Duodenal mucosa (tissue), 2 donors: ENCODE results near the gene SDR42E1.

Source experiments
- H3K27ac ChIP-seq: one replicate; pipeline ENCODE4 v1.7.0; 2013; ENCODE audit warnings: low read depth, low read length
- H3K27me3 ChIP-seq, 2 donors: one replicate each; pipeline ENCODE4 v1.7.0; 2013; ENCODE audit warnings: low read length in 2 of 2, control low read depth in 1 of 2; ENCODE audit not compliant: insufficient read depth in 2 of 2, control insufficient read depth in 1 of 2
- H3K36me3 ChIP-seq, 2 donors: one replicate each; pipeline ENCODE4 v1.7.0; 2013; ENCODE audit warnings: low read length in 2 of 2, control low read depth in 1 of 2; ENCODE audit not compliant: insufficient read depth in 2 of 2, control insufficient read depth in 1 of 2
- H3K4me1 ChIP-seq, 2 donors: one replicate each; pipeline ENCODE4 v1.7.0; 2013; ENCODE audit warnings: low read length in 2 of 2, control low read depth in 1 of 2; ENCODE audit not compliant: insufficient read depth in 2 of 2, control insufficient read depth in 1 of 2
- H3K4me3 ChIP-seq, 2 donors: one replicate each; pipeline ENCODE4 v1.7.0; 2013; ENCODE audit warnings: low read length in 2 of 2, low read depth in 1 of 2
- H3K9ac ChIP-seq, 2 donors: one replicate each; pipeline ENCODE4 v1.7.0; 2013; ENCODE audit warnings: low read length in 2 of 2, low read depth in 1 of 2
- H3K9me3 ChIP-seq, 2 donors: one replicate each; pipeline ENCODE4 v1.7.0; 2013; ENCODE audit warnings: low read length in 2 of 2, control low read depth in 1 of 2; ENCODE audit not compliant: control insufficient read depth in 1 of 2

SDR42E1 gene

GRCh38 chr16:82049484-82049883 is 38.2 kb upstream of the SDR42E1 start:
- no peak overlapping the region for H3K9ac ChIP-seq
- no peak overlapping the region for H3K27ac ChIP-seq
- peaks cover 68 to 80% of the 10 kb centered on the region in 2 donors for H3K4me1 ChIP-seq

GRCh38 chr16:82047787-82048186 is 36.5 kb upstream of the SDR42E1 start:
- peaks cover 73 to 81% of the 10 kb centered on the region in 2 donors for H3K4me1 ChIP-seq
- no peak overlapping the region for H3K27ac ChIP-seq
- no peak overlapping the region for H3K9ac ChIP-seq
- H3K27me3 ChIP-seq = no peaks in the 10 kb centered on the region
- H3K4me3 ChIP-seq = no peak overlapping the region
- H3K9me3 ChIP-seq = no peaks in the 10 kb centered on the region
- peaks cover 5 to 12% of the 10 kb centered on the region in 2 donors for H3K36me3 ChIP-seq

More at GRCh38 chr16:82049484-82049883, 38.2 kb upstream of the SDR42E1 start:
- H3K36me3 ChIP-seq = peaks cover 5 to 12% of the 10 kb centered on the region in 2 donors
- no peaks in the 10 kb centered on the region for H3K9me3 ChIP-seq
- H3K4me3 ChIP-seq = peak overlapping the region in 1 of 2 donors; percentile 30
- no peaks in the 10 kb centered on the region for H3K27me3 ChIP-seq

GRCh38 chr16:82047374-82047773 is 36.1 kb upstream of the SDR42E1 start:
- no peak overlapping the region for H3K4me3 ChIP-seq
- no peaks in the 10 kb centered on the region for H3K27me3 ChIP-seq
- H3K9me3 ChIP-seq = no peaks in the 10 kb centered on the region
- no peak overlapping the region for H3K27ac ChIP-seq
- H3K9ac ChIP-seq = no peak overlapping the region
- H3K36me3 ChIP-seq = peaks cover 5 to 12% of the 10 kb centered on the region in 2 donors
- peaks cover 69 to 79% of the 10 kb centered on the region in 2 donors for H3K4me1 ChIP-seq

GRCh38 chr16:82046941-82047340 is 35.7 kb upstream of the SDR42E1 start:
- Histone ChIP-seq H3K4me1 (peaks cover 65 to 74% of the 10 kb centered on the region in 2 donors), H3K27ac (no peak overlapping the region), H3K9ac (no peak overlapping the region), H3K4me3 (no peak overlapping the region), H3K9me3 (no peaks in the 10 kb centered on the region), H3K27me3 (no peaks in the 10 kb centered on the region), H3K36me3 (peaks cover 5 to 12% of the 10 kb centered on the region in 2 donors)

GRCh38 chr16:82046541-82046940 is 35.3 kb upstream of the SDR42E1 start:
- peaks cover 61 to 73% of the 10 kb centered on the region in 2 donors for H3K4me1 ChIP-seq
- no peak overlapping the region for H3K27ac ChIP-seq
- H3K4me3 ChIP-seq = no peak overlapping the region
- H3K9me3 ChIP-seq = no peaks in the 10 kb centered on the region
- H3K9ac ChIP-seq = no peak overlapping the region
- peaks cover 5 to 10% of the 10 kb centered on the region in 2 donors for H3K36me3 ChIP-seq
- H3K27me3 ChIP-seq = no peaks in the 10 kb centered on the region

GRCh38 chr16:82045465-82045864 is 34.2 kb upstream of the SDR42E1 start:
- H3K27me3 ChIP-seq = no peaks in the 10 kb centered on the region
- peaks cover 5 to 10% of the 10 kb centered on the region in 2 donors for H3K36me3 ChIP-seq
- H3K4me3 ChIP-seq = peak overlapping the region in 1 of 2 donors; percentile 6
- H3K4me1 ChIP-seq = peaks cover 59 to 75% of the 10 kb centered on the region in 2 donors
- H3K27ac ChIP-seq = no peak overlapping the region
- no peaks in the 10 kb centered on the region for H3K9me3 ChIP-seq
- no peak overlapping the region for H3K9ac ChIP-seq

- Histone ChIP-seq H3K9me3 (no peaks in the 10 kb centered on the region), H3K4me1 (peaks cover 52 to 68% of the 10 kb centered on the region in 2 donors), H3K9ac (no peak overlapping the region), H3K27me3 (no peaks in the 10 kb centered on the region), H3K27ac (no peak overlapping the region), H3K4me3 (peak overlapping the region in 1 of 2 donors; percentile 19), H3K36me3 (peaks cover 5 to 12% of the 10 kb centered on the region in 2 donors)
Observed at GRCh38 chr16:82044585-82044911, 33.3 kb upstream of the SDR42E1 start.

- H3K9ac ChIP-seq = no peak overlapping the region
- H3K36me3 ChIP-seq = peaks cover 5 to 14% of the 10 kb centered on the region in 2 donors
- peaks cover 50 to 62% of the 10 kb centered on the region in 2 donors for H3K4me1 ChIP-seq
- H3K27ac ChIP-seq = peak overlapping the region; percentile 24
- no peaks in the 10 kb centered on the region for H3K9me3 ChIP-seq
- no peaks in the 10 kb centered on the region for H3K27me3 ChIP-seq
- peak overlapping the region; percentile 15 to 19 for H3K4me3 ChIP-seq
Observed at GRCh38 chr16:82043680-82044584, 32.7 kb upstream of the SDR42E1 start.

- Histone ChIP-seq H3K9ac (no peak overlapping the region), H3K4me3 (no peak overlapping the region), H3K9me3 (no peaks in the 10 kb centered on the region), H3K27me3 (no peaks in the 10 kb centered on the region), H3K4me1 (peaks cover 46 to 53% of the 10 kb centered on the region in 2 donors), H3K27ac (no peak overlapping the region), H3K36me3 (peaks cover 5 to 14% of the 10 kb centered on the region in 2 donors)
Observed at GRCh38 chr16:82042846-82043245, 31.6 kb upstream of the SDR42E1 start.

- H3K9me3 ChIP-seq = no peaks in the 10 kb centered on the region
- H3K4me1 ChIP-seq = peaks cover 40 to 46% of the 10 kb centered on the region in 2 donors
- H3K9ac ChIP-seq = no peak overlapping the region
- no peak overlapping the region for H3K4me3 ChIP-seq
- peaks cover under 1 to 14% of the 10 kb centered on the region in 2 donors for H3K36me3 ChIP-seq
- no peaks in the 10 kb centered on the region for H3K27me3 ChIP-seq
- no peak overlapping the region for H3K27ac ChIP-seq
Observed at GRCh38 chr16:82042144-82042543, 30.9 kb upstream of the SDR42E1 start.
